ENCODE results near the gene RABL2B. TPM values are rescaled to one million over a fixed set of nuclear protein-coding genes. Genes with fewer than 3 reads are reported as not detected.
A peak's percentile ranks its signal among the peaks of the same experiment; 100 is the strongest.
"Not testable (repeated sequence)": the region's sequence is repeated elsewhere in the genome, so short reads cannot be mapped to it uniquely, and the experiment has no call there.

RABL2B gene
- 10 to 100 TPM in 5 of 6 donors, 1 to 10 TPM in 1; 7.9 to 24.8 (median 13.3) TPM for total RNA-seq
- 10 to 100 TPM; 20.2 to 22.1 TPM for polyA plus RNA-seq

DNA sequence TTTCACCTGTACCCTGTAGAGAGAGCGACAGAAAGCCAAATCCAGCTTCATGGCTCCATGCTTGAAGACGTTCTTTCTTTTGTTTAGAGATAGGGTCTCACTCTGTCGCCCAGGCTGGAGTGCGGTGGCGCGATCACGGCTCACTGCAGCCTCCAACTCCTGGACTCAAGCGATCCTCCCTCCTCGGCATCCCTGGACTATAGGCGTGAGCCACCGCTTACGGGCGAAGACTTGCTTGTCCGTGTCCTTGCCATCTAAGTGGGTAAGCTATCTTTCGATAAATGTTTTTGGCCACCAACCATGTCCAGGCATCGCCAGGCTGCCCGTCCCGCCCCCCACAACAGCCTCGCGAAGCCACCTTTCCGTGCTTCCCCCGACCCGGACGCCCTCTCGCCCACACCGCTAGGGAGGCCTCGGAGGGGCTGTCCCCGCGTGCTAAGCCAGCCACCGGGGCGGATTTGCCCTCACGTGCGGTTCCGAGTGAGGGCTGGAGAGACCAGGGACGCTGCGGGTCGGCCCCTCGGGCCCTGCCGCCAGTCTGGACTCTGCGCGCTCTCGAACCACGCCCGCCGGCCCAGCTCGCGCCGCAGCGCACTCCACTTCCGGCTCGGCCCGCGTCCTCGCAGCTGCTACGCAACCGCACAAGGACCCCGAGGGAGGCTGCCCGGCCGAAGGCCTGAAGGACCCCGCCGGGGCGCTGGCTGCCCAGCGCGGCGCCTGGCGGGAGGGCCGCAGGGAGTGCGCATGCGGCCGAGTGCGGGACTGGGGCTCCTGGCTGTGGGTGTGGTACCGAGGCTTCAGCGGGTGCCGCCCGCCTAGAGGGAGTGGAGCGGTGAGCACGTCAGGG, at the start of gene RABL2B:
Gene RABL2B (minus strand): TSS at position 604 of the 847 bp plus-strand sequence. CDS start 1,342 bp downstream, outside the sequence.
- peak; percentile 97 to 99 (median 98) for ATAC-seq
- H3K9me3 ChIP-seq; H3K27me3 ChIP-seq; FAIRE-seq; intact Hi-C loops (cut with DNase I); H3K36me3 ChIP-seq; H3K27ac ChIP-seq; H3K4me1 ChIP-seq: not testable (repeated sequence)
- peak; percentile 84 to 97 (median 89) for DNase-seq
- peak within 1 kb of the TSS; percentile 37 to 58 (median 41) for H3K4me3 ChIP-seq
- 0% methylated on average over 34 to 61 of the region's 77 CpGs for WGBS, 2 donors

- H3K27me3 ChIP-seq; H3K9me3 ChIP-seq; DNase-seq; FAIRE-seq; H3K4me1 ChIP-seq; H3K36me3 ChIP-seq; H3K27ac ChIP-seq; H3K4me3 ChIP-seq; ATAC-seq; intact Hi-C loops (cut with DNase I): not testable (repeated sequence)
- WGBS, 2 donors: 89 to 90% methylated on average over 4 of the region's 5 CpGs
These were observed 3.5 kb upstream of the RABL2B start for GRCh38 chr22:50786936-50787335.

DNA sequence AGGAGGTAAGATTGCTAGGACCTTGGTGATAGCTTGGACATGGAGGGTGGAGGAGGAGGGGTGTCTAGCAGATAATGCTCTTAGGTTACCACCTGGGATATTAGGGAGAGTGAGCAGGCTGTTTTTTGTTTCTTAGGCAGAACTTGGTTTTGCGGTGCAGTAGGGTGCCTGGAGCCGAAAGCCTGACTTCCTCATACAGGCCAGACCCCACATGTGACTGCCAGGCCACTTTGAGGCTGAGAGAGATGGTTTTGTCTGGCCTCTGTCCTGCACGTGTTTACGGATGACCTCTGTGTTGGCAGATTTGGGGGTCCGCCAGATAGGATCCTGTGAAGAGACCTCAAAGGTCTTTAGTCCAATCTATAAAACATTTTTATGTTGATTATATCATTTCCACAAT, 1.9 kb upstream of the RABL2B start:
- 90 to 93% methylated on average over 5 of the region's 5 CpGs for WGBS, 2 donors
- intact Hi-C loops (cut with DNase I); H3K4me1 ChIP-seq; H3K4me3 ChIP-seq; ATAC-seq; H3K27me3 ChIP-seq; H3K9me3 ChIP-seq; H3K27ac ChIP-seq; DNase-seq; FAIRE-seq; H3K36me3 ChIP-seq: not testable (repeated sequence)

- not testable (repeated sequence) for FAIRE-seq, H3K27ac ChIP-seq
- H3K4me3 ChIP-seq: peak overlapping the region in 3 of 4 donors; percentile 40 to 58 (median 42)
These were observed 442 bp upstream of the RABL2B start for GRCh38 chr22:50783880-50784276.

DNA sequence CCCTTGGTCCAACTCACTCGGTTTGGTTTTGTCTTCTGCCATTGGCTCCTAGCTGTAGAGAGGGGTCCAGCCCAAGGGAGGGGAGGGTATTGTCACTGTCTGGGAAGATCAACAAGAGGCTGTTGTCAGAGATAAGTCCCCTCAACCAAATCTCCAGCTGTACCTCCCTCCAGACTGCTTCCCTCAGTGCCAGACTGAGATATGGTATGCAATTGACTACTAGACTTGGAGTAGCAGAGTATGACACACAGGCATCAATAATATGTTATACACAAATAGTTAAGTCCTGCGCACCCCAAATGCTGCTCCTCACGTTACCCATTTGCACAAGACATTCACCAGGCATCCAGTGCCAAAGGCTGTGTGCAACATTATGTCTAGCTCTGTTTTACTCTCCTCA, 1.2 kb downstream of the RABL2B start:
- DNase-seq; H3K9me3 ChIP-seq; H3K4me1 ChIP-seq; H3K27ac ChIP-seq; H3K4me3 ChIP-seq; H3K36me3 ChIP-seq; H3K27me3 ChIP-seq; FAIRE-seq; intact Hi-C loops (cut with DNase I); ATAC-seq: not testable (repeated sequence)
- WGBS, 2 donors: 84% methylated on average over 2 of the region's 3 CpGs

More at GRCh38 chr22:50783880-50784276, 442 bp upstream of the RABL2B start:
- intact Hi-C loops (cut with DNase I); H3K4me1 ChIP-seq; DNase-seq; H3K27me3 ChIP-seq; H3K9me3 ChIP-seq; H3K36me3 ChIP-seq: not testable (repeated sequence)
- peak; percentile 39 to 51 (median 42) for ATAC-seq
- 0 to 1% methylated on average over 7 to 10 of the region's 16 CpGs for WGBS, 2 donors

DNA sequence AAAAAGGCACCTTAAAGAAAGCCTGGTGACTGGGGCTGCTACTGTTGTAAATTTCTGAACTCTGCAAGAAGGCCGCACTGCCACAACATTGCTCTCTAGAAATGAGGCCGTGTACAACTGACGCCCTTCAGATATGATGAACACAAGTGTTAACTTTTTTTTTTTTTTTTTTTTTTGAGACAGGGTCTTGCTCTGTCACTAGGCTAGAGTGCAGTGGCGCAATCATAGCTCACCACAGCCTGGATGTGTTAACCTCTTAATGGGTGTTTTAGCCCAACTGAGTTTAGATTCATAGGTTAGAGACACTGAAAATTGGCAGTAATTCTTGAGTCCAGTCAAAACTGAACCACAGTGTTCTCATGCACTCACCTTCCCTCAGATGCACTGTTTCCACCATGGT, 3.2 kb downstream of the RABL2B start:
- H3K27ac ChIP-seq; DNase-seq; H3K27me3 ChIP-seq; H3K36me3 ChIP-seq; H3K4me3 ChIP-seq; FAIRE-seq; H3K4me1 ChIP-seq; ATAC-seq; intact Hi-C loops (cut with DNase I); H3K9me3 ChIP-seq: not testable (repeated sequence)
- WGBS, 2 donors: 88 to 90% methylated on average over 4 of the region's 4 CpGs

DNA sequence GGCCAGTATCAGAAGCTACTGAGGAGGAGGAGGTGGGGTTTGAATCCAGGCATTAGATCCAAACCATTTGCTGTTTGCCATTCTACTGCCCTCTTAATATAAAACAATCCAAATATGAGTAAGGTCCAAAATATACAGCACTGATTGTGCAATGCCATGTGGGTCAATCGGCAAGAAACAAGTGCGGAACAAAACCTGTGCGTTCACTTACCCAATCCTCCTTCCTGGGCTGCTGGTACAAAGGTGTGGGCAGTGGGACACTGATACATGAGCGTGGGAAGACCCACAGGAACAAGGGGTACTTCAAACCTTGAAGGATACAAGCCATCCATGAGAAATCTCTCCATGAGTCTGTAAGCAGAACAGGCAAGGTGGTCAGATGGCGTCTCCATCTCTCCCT, 5.8 kb downstream of the RABL2B start:
- 84 to 90% methylated on average over 4 to 5 of the region's 5 CpGs for WGBS, 2 donors
- H3K4me1 ChIP-seq, DNase-seq: not testable (repeated sequence)

DNA sequence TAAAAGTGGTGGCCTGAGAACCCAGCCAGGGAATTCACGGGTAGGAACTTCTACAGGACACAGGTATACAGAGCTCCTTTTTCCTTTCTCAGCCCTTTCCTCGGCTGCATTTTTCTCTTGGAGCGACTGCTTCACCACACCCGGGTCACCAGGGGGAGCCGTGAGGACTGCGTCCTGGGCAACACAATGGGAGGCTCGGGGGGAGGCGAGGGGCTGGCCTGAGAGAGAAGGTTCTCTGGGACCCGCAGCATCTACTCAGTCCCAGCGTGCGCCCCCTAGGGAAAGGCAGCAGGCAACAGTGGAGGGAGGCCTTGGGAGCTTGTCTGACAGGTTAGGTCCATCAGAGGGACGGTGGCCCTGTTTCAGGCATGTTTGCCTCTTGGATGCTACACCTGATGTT, 8.3 kb downstream of the RABL2B start:
- H3K4me3 ChIP-seq; H3K36me3 ChIP-seq; H3K9me3 ChIP-seq; H3K27ac ChIP-seq; intact Hi-C loops (cut with DNase I); FAIRE-seq; H3K27me3 ChIP-seq; H3K4me1 ChIP-seq: not testable (repeated sequence)
- ATAC-seq (peak; percentile 47 to 92 (median 68)), DNase-seq (peak; percentile 20 to 63 (median 44))
- WGBS, 2 donors: 31 to 40% methylated on average over 12 of the region's 12 CpGs
- peak in 2 of 4 donors; percentile 24 to 28 for TF ChIP-seq CTCF (IDR thresholded peaks at IDR 0.05)

More for the DNA sequence above, 5.8 kb downstream of the RABL2B start:
- FAIRE-seq; H3K9me3 ChIP-seq; ATAC-seq; H3K27me3 ChIP-seq; H3K27ac ChIP-seq; H3K4me3 ChIP-seq; intact Hi-C loops (cut with DNase I); H3K36me3 ChIP-seq: not testable (repeated sequence)

DNA sequence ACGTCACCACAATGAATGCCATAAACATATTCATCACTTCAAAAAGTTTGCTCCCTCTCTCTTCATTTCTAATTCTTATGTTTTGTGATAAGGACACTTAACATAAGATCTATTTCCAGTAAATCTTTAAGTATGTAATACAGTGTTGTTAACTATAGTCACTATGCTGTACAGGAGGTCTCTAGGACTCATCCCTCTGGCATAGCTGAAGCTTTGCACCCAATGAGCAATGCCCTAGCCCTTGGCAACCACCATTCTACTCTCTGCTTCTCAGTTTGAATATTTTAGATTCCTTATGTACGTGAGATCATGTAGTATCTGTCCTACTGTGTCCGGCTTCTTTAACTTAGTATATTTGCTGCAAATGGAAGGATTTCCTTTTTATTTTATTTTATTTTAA, 19.1 kb downstream of the RABL2B start:
- intact Hi-C loops (cut with DNase I); H3K27ac ChIP-seq; H3K4me1 ChIP-seq; H3K9me3 ChIP-seq; H3K4me3 ChIP-seq; H3K27me3 ChIP-seq; FAIRE-seq; DNase-seq; H3K36me3 ChIP-seq; ATAC-seq: not testable (repeated sequence)
- WGBS, 2 donors: 53 to 71% methylated on average over 3 of the region's 3 CpGs

GRCh38 chr22:50761829-50762228, 21.6 kb downstream of the RABL2B start:
- H3K9me3 ChIP-seq; FAIRE-seq; H3K36me3 ChIP-seq; H3K27ac ChIP-seq; H3K27me3 ChIP-seq; H3K4me1 ChIP-seq; H3K4me3 ChIP-seq; DNase-seq; intact Hi-C loops (cut with DNase I); ATAC-seq: not testable (repeated sequence)
- WGBS, 2 donors: 60 to 90% methylated on average over 2 of the region's 2 CpGs

DNA sequence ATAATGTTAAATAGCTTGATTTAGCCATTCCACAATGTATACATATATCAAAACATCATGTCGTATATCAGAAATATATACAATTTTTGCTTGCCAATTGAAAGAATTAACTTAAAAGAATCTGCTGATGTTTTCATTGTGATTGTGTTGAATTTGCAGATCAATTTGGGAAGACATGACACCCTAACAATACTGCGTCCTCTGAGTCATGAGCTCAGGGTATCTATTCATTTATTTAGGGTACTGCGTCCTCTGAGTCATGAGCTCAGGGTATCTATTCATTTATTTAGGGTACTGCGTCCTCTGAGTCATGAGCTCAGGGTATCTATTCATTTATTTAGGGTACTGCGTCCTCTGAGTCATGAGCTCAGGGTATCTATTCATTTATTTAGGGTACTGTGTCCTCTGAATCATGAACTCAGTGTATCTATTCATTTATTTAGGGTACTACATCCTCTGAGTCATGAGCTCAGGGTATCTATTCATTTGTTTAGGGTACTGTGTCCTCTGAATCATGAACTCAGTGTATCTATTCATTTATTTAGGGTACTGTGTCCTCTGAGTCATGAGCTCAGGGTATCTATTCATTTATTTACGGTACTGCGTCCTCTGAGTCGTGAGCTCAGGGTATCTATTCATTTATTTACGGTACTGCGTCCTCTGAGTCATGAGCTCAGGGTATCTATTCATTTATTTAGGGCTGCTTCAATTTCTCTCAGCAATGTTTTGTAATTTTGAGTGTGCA, 23.7 kb downstream of the RABL2B start:
- FAIRE-seq; H3K9me3 ChIP-seq; H3K4me3 ChIP-seq; H3K36me3 ChIP-seq; DNase-seq; H3K27ac ChIP-seq; ATAC-seq; intact Hi-C loops (cut with DNase I); H3K4me1 ChIP-seq; H3K27me3 ChIP-seq: not testable (repeated sequence)
- 36 to 55% methylated on average over 8 to 9 of the region's 10 CpGs for WGBS, 2 donors

All from pancreas (tissue), 10 donors.